ENCODE measurements around the gene ROBO3.
A peak's percentile ranks its signal among the peaks of the same experiment; 100 is the strongest.

ROBO3 gene, protein sequence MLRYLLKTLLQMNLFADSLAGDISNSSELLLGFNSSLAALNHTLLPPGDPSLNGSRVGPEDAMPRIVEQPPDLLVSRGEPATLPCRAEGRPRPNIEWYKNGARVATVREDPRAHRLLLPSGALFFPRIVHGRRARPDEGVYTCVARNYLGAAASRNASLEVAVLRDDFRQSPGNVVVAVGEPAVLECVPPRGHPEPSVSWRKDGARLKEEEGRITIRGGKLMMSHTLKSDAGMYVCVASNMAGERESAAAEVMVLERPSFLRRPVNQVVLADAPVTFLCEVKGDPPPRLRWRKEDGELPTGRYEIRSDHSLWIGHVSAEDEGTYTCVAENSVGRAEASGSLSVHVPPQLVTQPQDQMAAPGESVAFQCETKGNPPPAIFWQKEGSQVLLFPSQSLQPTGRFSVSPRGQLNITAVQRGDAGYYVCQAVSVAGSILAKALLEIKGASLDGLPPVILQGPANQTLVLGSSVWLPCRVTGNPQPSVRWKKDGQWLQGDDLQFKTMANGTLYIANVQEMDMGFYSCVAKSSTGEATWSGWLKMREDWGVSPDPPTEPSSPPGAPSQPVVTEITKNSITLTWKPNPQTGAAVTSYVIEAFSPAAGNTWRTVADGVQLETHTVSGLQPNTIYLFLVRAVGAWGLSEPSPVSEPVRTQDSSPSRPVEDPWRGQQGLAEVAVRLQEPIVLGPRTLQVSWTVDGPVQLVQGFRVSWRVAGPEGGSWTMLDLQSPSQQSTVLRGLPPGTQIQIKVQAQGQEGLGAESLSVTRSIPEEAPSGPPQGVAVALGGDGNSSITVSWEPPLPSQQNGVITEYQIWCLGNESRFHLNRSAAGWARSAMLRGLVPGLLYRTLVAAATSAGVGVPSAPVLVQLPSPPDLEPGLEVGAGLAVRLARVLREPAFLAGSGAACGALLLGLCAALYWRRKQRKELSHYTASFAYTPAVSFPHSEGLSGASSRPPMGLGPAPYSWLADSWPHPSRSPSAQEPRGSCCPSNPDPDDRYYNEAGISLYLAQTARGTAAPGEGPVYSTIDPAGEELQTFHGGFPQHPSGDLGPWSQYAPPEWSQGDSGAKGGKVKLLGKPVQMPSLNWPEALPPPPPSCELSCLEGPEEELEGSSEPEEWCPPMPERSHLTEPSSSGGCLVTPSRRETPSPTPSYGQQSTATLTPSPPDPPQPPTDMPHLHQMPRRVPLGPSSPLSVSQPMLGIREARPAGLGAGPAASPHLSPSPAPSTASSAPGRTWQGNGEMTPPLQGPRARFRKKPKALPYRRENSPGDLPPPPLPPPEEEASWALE (N-terminal part only)

DNA sequence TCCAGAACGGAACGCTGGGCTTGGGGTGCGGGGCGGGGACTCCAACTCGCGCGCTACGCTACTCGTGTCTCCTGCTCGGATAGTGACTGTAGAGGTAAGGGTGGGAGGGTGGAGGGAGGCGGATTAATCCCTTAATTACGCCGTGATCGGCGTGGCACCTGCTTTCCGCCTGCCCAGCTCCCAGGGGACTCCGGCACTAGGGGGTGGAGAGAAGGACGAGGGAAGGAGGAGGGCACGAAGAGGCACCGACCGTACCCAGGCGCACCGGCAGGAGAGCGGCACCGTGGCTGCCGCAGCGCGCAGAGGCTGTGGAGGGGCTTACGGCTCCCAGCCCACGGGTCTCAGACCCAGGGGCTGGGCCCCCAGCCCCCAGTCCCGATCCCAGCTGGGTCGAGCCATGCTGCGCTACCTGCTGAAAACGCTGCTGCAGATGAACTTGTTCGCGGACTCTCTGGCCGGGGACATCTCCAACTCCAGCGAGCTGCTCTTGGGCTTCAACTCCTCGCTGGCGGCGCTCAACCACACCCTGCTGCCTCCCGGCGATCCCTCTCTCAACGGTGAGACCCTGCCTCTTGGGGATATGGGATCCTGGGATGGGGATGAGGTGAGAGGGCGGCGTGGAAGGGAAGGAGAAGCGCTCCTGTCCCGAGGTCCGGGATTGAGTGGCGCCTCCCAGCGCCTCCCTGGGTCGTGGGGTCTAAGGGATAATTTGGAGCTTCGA is at the start of gene ROBO3:
Gene ROBO3, plus strand, starts transcription at position 252 of the 721 bp plus-strand sequence. Its CDS starts 146 bp downstream, at position 398.
- TF ChIP-seq, protein P1, sequence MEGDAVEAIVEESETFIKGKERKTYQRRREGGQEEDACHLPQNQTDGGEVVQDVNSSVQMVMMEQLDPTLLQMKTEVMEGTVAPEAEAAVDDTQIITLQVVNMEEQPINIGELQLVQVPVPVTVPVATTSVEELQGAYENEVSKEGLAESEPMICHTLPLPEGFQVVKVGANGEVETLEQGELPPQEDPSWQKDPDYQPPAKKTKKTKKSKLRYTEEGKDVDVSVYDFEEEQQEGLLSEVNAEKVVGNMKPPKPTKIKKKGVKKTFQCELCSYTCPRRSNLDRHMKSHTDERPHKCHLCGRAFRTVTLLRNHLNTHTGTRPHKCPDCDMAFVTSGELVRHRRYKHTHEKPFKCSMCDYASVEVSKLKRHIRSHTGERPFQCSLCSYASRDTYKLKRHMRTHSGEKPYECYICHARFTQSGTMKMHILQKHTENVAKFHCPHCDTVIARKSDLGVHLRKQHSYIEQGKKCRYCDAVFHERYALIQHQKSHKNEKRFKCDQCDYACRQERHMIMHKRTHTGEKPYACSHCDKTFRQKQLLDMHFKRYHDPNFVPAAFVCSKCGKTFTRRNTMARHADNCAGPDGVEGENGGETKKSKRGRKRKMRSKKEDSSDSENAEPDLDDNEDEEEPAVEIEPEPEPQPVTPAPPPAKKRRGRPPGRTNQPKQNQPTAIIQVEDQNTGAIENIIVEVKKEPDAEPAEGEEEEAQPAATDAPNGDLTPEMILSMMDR (IDR thresholded peaks at IDR 0.05; ENCODE audit: low read depth, low read length): peak; percentile 1
- H3K4me3 ChIP-seq (ENCODE audit: low read depth, low read length): peak within 1 kb of the TSS; percentile 22
- DNase-seq (ENCODE audit: low read depth, low spot score): peak; percentile 17
- in situ Hi-C loops (cut with HindIII; ENCODE audit: low sequenced_read_pairs): no loop called here

DNA sequence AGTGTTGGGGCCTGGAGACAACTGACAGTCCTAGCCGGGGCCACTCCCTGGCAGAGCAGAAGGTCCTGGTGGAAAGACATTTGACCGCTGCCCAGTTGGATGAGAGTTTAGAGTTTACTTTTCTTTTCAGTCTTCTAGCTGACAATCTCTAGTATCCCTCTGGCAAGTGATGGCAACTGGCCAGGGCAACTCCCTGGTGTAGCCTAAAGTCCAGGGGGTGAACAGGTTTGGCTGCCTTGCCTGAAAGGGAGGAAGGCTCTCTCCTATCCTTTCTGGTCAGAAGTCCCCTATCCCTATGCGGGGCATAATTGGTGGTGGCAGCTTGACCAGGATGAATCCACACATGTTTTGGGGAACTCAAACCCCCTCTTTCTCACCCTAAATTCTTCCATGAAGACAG is 48.2 kb upstream of the ROBO3 start:
- TF ChIP-seq, protein P1 (IDR thresholded peaks at IDR 0.05; ENCODE audit: low read depth, low read length): no peak
- in situ Hi-C loops (cut with HindIII; ENCODE audit: low sequenced_read_pairs): no loop called here
- no peak overlapping the region for H3K4me3 ChIP-seq (ENCODE audit: low read depth, low read length)
- no peak for DNase-seq (ENCODE audit: low read depth, low spot score)

DNA sequence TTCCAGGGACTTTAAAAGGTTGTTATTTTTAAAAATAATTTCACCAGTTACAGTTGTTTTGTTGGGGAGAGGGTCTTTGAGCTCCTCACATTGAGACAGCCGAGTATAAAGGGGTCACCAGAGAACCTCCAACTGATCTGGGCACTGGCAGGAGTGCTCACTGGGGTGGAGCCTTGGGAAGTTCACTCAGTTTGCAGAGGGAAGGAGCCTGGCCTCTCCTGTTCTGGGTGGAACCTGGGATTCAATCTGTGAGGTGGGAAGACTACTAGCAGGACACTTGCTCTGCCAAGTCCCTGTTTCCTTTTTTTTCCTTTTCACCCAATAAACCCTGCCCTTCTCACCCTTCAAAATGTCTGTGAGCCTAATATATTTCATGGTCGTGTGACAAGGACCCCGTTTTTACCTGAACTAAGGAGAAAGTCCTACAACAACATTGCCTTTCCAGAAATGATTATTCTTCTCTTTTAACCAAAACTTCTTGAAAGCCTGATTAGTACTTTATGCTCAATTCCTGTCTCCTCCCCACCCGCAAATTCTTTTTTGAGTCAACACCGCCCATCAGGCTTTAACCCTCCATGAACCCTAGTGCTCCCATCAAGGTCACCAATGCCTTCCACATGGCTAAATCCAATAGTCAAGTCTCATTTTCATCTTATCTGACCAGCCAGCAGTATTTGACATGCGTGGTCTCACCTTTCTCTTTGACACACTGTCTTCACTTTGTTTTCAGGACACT is 43.1 kb upstream of the ROBO3 start:
- H3K4me3 ChIP-seq (ENCODE audit: low read depth, low read length): no peak overlapping the region
- TF ChIP-seq, protein P1 (IDR thresholded peaks at IDR 0.05; ENCODE audit: low read depth, low read length): no peak
- in situ Hi-C loops (cut with HindIII; ENCODE audit: low sequenced_read_pairs): no loop called here
- DNase-seq (ENCODE audit: low read depth, low spot score): no peak

DNA sequence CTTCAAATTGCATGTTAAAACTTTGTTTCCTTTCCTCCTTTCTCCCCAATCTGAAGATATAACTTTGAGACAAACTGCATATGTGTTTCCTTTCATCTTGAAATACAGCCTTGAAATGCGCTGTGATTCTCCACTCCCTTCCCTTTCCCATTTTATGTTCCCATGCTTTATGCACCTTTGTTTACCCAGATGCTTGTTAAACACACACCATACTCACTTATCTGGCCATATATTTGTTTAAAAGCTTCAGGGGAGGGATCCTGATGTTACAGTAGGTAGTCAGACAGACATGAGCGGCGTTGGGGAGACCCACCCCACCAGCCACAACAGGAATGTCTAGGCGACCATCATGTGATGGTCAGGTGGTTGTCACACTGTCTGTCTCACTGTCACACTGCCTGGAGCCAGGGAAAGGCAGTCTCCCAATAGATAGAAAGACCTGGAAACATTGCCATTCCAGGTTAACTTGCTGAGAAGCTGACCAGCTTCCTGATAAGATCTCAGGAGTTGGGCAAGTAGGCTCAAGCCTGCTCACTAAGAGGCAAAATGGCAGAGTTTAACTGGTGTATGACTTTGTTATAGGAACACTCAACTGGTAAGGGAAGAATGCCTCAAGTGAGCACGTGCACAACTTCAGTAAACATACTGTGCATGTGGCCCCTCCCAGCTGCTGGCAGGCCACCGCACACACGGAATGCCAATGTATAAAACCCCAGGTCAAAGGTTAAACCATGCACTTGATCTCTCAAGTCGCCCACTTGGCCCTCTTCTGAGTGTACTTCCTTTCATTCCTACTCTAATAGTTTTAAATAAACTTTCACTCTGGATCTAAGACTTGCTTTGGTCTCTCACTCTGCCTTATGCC is 41.5 kb upstream of the ROBO3 start:
- DNase-seq (ENCODE audit: low read depth, low spot score): no peak
- in situ Hi-C loops (cut with HindIII; ENCODE audit: low sequenced_read_pairs): no loop called here
- TF ChIP-seq, protein P1 (IDR thresholded peaks at IDR 0.05; ENCODE audit: low read depth, low read length): no peak
- no peak overlapping the region for H3K4me3 ChIP-seq (ENCODE audit: low read depth, low read length)

DNA sequence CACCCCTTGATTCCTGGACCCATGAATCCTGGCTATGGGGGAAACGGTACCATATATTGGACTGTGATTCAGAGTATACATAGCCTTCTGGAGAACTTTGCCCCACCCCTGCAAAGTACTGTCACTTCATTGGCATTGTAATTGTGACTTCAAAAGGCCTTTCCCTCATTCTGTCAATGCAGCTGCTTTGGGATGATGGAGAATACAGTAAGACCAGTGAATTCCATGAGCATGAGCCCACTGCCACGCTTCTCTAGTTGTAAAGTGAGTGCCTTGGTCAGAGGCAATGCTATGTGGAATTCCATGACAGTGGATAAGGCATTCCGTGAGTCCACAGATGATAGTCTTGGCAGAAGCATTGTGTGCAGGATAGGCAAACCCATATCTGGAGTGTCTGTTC is 39.4 kb upstream of the ROBO3 start:
- TF ChIP-seq, protein P1 (IDR thresholded peaks at IDR 0.05; ENCODE audit: low read depth, low read length): no peak
- DNase-seq (ENCODE audit: low read depth, low spot score): no peak
- in situ Hi-C loops (cut with HindIII; ENCODE audit: low sequenced_read_pairs): no loop called here

More for the DNA sequence above, 39.4 kb upstream of the ROBO3 start:
- H3K4me3 ChIP-seq (ENCODE audit: low read depth, low read length): no peak overlapping the region

Data from astrocyte of the spinal cord (primary cell).